Gastroesophageal sphincter (tissue), 3 donors: ENCODE measurements around the gene ABTB2.

Source experiments
- EP300 ChIP-seq: sonication (generic); formaldehyde crosslinking; IDR thresholded peaks from one replicate; pipeline ENCODE4 v1.6.1; 2017; ENCODE audit warnings: antibody characterized with exemption, mild to moderate bottlenecking
- POLR2A ChIP-seq, 2 donors: fragments of 450-650 bp; IDR thresholded peaks; one replicate each; pipeline ENCODE4 v1.6.1; 2017; ENCODE audit warnings: antibody characterized with exemption in 2 of 2, mild to moderate bottlenecking in 2 of 2, moderate library complexity in 1 of 2
- TF ChIP-seq, protein P1 (sequence below), 4 experiments: fragments of 200-600 bp in 2 of 4; fragments of 450-650 bp in 2 of 4; sonication (generic) in 1 of 4; IDR thresholded peaks; one replicate each; pipeline ENCODE4 v1.5.1; 2017 to 2019; ENCODE audit warnings: antibody characterized with exemption in 4 of 4, mild to moderate bottlenecking in 2 of 4, moderate library complexity in 2 of 4

DNA sequence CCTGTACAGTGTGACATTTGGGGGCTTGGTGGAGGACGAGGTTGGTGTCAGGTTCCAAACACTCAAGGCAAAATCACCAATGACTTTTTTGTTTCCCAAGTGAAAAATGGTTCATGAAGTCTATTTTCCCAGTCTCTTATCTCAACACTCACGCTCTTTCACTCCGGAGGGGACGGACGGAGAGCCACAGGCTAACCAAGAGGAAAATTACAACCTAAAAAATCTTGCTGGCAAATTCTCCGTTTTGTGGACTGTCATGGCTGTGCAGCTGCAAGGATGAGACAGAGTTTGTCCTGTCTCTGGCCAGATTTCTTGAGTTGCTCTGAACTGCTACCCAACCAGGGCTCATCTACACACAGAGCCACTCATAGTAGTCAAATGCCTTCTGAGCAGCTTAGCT lies 101.2 kb downstream of the ABTB2 start:
- TF ChIP-seq, protein P1, sequence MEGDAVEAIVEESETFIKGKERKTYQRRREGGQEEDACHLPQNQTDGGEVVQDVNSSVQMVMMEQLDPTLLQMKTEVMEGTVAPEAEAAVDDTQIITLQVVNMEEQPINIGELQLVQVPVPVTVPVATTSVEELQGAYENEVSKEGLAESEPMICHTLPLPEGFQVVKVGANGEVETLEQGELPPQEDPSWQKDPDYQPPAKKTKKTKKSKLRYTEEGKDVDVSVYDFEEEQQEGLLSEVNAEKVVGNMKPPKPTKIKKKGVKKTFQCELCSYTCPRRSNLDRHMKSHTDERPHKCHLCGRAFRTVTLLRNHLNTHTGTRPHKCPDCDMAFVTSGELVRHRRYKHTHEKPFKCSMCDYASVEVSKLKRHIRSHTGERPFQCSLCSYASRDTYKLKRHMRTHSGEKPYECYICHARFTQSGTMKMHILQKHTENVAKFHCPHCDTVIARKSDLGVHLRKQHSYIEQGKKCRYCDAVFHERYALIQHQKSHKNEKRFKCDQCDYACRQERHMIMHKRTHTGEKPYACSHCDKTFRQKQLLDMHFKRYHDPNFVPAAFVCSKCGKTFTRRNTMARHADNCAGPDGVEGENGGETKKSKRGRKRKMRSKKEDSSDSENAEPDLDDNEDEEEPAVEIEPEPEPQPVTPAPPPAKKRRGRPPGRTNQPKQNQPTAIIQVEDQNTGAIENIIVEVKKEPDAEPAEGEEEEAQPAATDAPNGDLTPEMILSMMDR (IDR thresholded peaks at IDR 0.05), result no peak
- TF ChIP-seq POLR2A (IDR thresholded peaks at IDR 0.05), result no peak
- no peak for TF ChIP-seq EP300
